SU-DHL-6 (cell line): ENCODE results near the gene AJAP1.

Experiments
- H2AFZ ChIP-seq: fragments of 200-600 bp; sonication (generic); 2 replicates; pipeline ENCODE4 v1.6.1; 2014; ENCODE audit warnings: low read depth, mild to moderate bottlenecking, moderate library complexity, mixed read lengths, antibody characterized with exemption, low read length; ENCODE audit not compliant: severe bottlenecking
- H3F3A ChIP-seq: fragments of 200-600 bp; shearing (Covaris generic); 2 replicates; pipeline ENCODE4 v1.6.0; 2016; ENCODE audit warnings: antibody characterized with exemption, mild to moderate bottlenecking; ENCODE audit not compliant: insufficient read depth
- H3K27ac ChIP-seq: fragments of 200-600 bp; sonication (generic); 2 replicates; pipeline ENCODE4 v1.5.1; 2016; ENCODE audit warnings: low read depth, mild to moderate bottlenecking, low read length, moderate library complexity, mixed read lengths
- H3K27me3 ChIP-seq: fragments of 200-600 bp; sonication (generic), shearing (Covaris generic); 2 replicates; pipeline ENCODE4 v1.6.0; 2014; ENCODE audit warnings: mild to moderate bottlenecking, low read length
- H3K36me3 ChIP-seq: fragments of 200-600 bp; sonication (generic); 2 replicates; pipeline ENCODE4 v1.6.1; 2014; ENCODE audit warnings: mild to moderate bottlenecking, low read length, mixed read lengths
- H3K4me2 ChIP-seq: fragments of 300-600, 200-600 bp; shearing (Covaris generic), sonication (generic); 2 replicates; pipeline ENCODE4 v1.6.0; 2014; ENCODE audit warnings: low read length, low read depth, mild to moderate bottlenecking; ENCODE audit not compliant: poor library complexity, severe bottlenecking
- H3K4me3 ChIP-seq: fragments of 200-600 bp; sonication (generic); 2 replicates; pipeline ENCODE4 v1.5.1; 2014; ENCODE audit warnings: antibody characterized with exemption, low read length, mild to moderate bottlenecking, mixed read lengths; ENCODE audit not compliant: insufficient read depth, poor library complexity, severe bottlenecking
- H3K79me2 ChIP-seq: fragments of 200-600 bp; sonication (generic); 2 replicates; pipeline ENCODE4 v1.6.1; 2014; ENCODE audit warnings: mild to moderate bottlenecking, low read length, moderate library complexity; ENCODE audit not compliant: insufficient read depth
- H3K9ac ChIP-seq: fragments of 200-600 bp; sonication (generic); 2 replicates; pipeline ENCODE4 v1.7.0; 2014; ENCODE audit warnings: mild to moderate bottlenecking, low read length
- H3K9me2 ChIP-seq: fragments of 200-600 bp; sonication (generic); replicated peaks from 2 replicates; pipeline ENCODE4 v1.6.1; 2014; ENCODE audit warnings: low read length; ENCODE audit not compliant: insufficient read depth
- H3K9me3 ChIP-seq: fragments of 200-600 bp; sonication (generic); 2 replicates; pipeline ENCODE4 v1.6.1; 2014; ENCODE audit warnings: low read length, mixed read lengths; ENCODE audit not compliant: insufficient read depth
- H4K20me1 ChIP-seq: fragments of 200-600 bp; sonication (generic); 2 replicates; pipeline ENCODE4 v1.6.1; 2014; ENCODE audit warnings: low read depth, mild to moderate bottlenecking, antibody characterized with exemption, low read length, moderate library complexity, mixed read lengths
- CTCF ChIP-seq: fragments of 200-600 bp; sonication (generic); IDR thresholded peaks from one replicate; pipeline ENCODE4 v1.5.1; 2017; ENCODE audit warnings: antibody characterized with exemption, mild to moderate bottlenecking, low read length, moderate library complexity; ENCODE audit not compliant: insufficient read depth, poor library complexity, severe bottlenecking
- EZH2phosphoT487 ChIP-seq: fragments of 200-600 bp; sonication (generic), shearing (Covaris generic); conservative IDR thresholded peaks from 2 replicates; pipeline ENCODE4 v1.6.1; 2018; ENCODE audit warnings: mild to moderate bottlenecking, antibody characterized with exemption, low read length, moderate library complexity, mixed read lengths

Gene AJAP1

GRCh38 chr1:4767308-4767707, 112.9 kb downstream of the AJAP1 start:
- H3K4me2 ChIP-seq, result no peak overlapping the region
- no peak overlapping the region for H3K27ac ChIP-seq
- H4K20me1 ChIP-seq, result no peaks in the 10 kb centered on the region
- H3K79me2 ChIP-seq, result no peaks in the 10 kb centered on the region
- no peak overlapping the region for H3K4me3 ChIP-seq
- no peaks in the 10 kb centered on the region for H3F3A ChIP-seq
- H3K36me3 ChIP-seq, result no peaks in the 10 kb centered on the region
- no peaks in the 10 kb centered on the region for H3K9me3 ChIP-seq
- no peaks in the 10 kb centered on the region for H3K27me3 ChIP-seq
- TF ChIP-seq EZH2phosphoT487 (no peak), CTCF (no peak)
- H2AFZ ChIP-seq, result no peak overlapping the region
- no peak overlapping the region for H3K9ac ChIP-seq
- H3K9me2 ChIP-seq, result no peaks in the 10 kb centered on the region

- H3K36me3 ChIP-seq, result no peaks in the 10 kb centered on the region
- no peak for TF ChIP-seq EZH2phosphoT487
- TF ChIP-seq CTCF, result no peak
- no peaks in the 10 kb centered on the region for H3K9me2 ChIP-seq
- H3K27me3 ChIP-seq, result no peaks in the 10 kb centered on the region
- H3F3A ChIP-seq, result no peaks in the 10 kb centered on the region
- H2AFZ ChIP-seq, result no peak overlapping the region
- no peak overlapping the region for H3K27ac ChIP-seq
- no peaks in the 10 kb centered on the region for H4K20me1 ChIP-seq
- H3K79me2 ChIP-seq, result no peaks in the 10 kb centered on the region
- no peaks in the 10 kb centered on the region for H3K9me3 ChIP-seq
- H3K4me3 ChIP-seq, result no peak overlapping the region
- H3K4me2 ChIP-seq, result no peak overlapping the region
- no peak overlapping the region for H3K9ac ChIP-seq
Observed at GRCh38 chr1:4768553-4768952, 114.1 kb downstream of the AJAP1 start.

GRCh38 chr1:4769516-4770280, 115.3 kb downstream of the AJAP1 start:
- Histone ChIP-seq H4K20me1 (no peaks in the 10 kb centered on the region), H3F3A (no peaks in the 10 kb centered on the region), H3K79me2 (no peaks in the 10 kb centered on the region), H3K36me3 (no peaks in the 10 kb centered on the region), H3K4me3 (no peak overlapping the region), H3K9ac (no peak overlapping the region), H2AFZ (no peak overlapping the region), H3K9me2 (no peaks in the 10 kb centered on the region), H3K27me3 (no peaks in the 10 kb centered on the region), H3K9me3 (no peaks in the 10 kb centered on the region), H3K27ac (no peak overlapping the region), H3K4me2 (no peak overlapping the region)
- no peak for TF ChIP-seq CTCF
- TF ChIP-seq EZH2phosphoT487, result no peak
